ENCODE data around the gene MPPED2. TPM values are rescaled to one million over a fixed set of nuclear protein-coding genes. Genes with fewer than 3 reads are reported as not detected.

MPPED2 gene, protein sequence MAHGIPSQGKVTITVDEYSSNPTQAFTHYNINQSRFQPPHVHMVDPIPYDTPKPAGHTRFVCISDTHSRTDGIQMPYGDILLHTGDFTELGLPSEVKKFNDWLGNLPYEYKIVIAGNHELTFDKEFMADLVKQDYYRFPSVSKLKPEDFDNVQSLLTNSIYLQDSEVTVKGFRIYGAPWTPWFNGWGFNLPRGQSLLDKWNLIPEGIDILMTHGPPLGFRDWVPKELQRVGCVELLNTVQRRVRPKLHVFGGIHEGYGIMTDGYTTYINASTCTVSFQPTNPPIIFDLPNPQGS
- total RNA-seq (2021): 2.6 and 4.7 TPM in 2 replicates
- long read RNA-seq, partial matches to known transcripts: 1 of 4 reads
- long read RNA-seq, other reads (novel, unspliced or antisense): 3 of 4 reads

DNA sequence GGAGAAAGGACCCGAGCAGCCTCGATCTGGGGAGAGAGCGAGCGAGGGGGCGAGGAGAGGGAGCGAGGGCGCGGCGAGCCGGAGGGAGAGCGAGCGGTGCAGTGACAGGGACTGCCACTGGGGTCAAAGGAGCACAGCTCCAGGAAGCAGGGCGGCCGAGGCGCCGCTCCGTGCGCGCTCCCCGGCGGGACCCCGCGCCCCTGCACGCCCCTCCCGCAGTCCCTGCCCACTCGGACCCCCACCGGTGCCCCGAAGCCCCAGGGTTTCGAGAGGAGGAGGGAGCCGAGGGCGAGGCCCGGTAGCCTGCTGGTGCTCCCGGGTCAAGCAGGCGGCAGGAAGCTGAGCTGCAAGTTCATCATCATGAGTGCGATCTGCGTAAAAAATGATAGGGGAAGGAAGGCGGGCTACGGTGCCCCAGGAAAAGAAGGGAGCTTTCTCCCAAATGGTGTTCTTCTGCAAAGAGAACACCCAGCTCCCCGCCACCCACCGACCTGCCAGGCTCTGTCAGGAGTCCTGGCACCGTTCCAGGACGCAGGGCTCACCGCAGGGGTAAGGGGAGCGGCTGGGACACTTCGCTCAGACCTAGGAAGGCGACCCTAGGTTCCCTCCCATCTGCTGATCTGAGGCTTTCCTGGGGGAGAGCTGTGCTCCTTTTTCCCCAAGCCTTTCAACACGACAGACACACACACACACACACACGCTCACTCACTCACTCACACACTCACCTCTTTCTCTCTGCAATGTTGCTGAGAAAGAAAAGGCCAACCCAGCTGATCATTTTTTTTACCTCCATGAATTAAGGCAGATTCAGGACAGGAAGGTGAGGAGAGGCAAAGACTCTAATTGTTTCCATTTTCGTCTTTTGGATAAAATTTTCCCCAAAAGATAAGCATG is at the start of gene MPPED2:
TSS of gene MPPED2 (minus strand) at position 103 of the 894 bp plus-strand sequence. CDS start 5,980 bp downstream, outside the sequence.
- H3K4me1 Mint-ChIP-seq: peaks cover 23 to 33% of the 10 kb centered on the region in 2 experiments
- Histone ChIP-seq H2BK15ac (ENCODE audit: low read depth, low read length) (no peak within 1 kb of the TSS), H3K9me3 (ENCODE audit: control insufficient read depth, low read depth, low read length) (no peaks in the 10 kb centered on the region), H3K14ac (ENCODE audit: insufficient read depth, low read length) (no peak within 1 kb of the TSS; the same call in 1 of the 2 replicates), H2AK5ac (ENCODE audit: insufficient read length, low read length) (no peak within 1 kb of the TSS), H3K9ac (ENCODE audit: extremely low read depth, insufficient read length, low read length) (no peak within 1 kb of the TSS), H2BK5ac (ENCODE audit: insufficient read length, low read length) (no peak within 1 kb of the TSS), H2BK12ac (ENCODE audit: insufficient read length, low read depth, low read length) (peak within 1 kb of the TSS; percentile 78), H3K56ac (ENCODE audit: insufficient read length, low read depth, low read length) (no peak within 1 kb of the TSS), H3T11ph (ENCODE audit: low read length) (no peak within 1 kb of the TSS), H3K4ac (ENCODE audit: low read depth, low read length) (no peak within 1 kb of the TSS), H2BK20ac (ENCODE audit: low read depth, low read length, poor library complexity, severe bottlenecking) (no peak within 1 kb of the TSS), H3K27ac (ENCODE audit: insufficient read length, low read depth, low read length) (no peak within 1 kb of the TSS), H4K20me1 (ENCODE audit: control insufficient read depth, insufficient read depth, insufficient read length) (no peaks in the 10 kb centered on the region), H4K91ac (ENCODE audit: insufficient read length, low read depth, low read length) (no peak within 1 kb of the TSS), H3K79me2 (ENCODE audit: insufficient read depth, low read length) (0 out of 2 replicates have a peak, but pooled peaks cover 2% of the 10 kb centered on the region), H3K4me1 (ENCODE audit: insufficient read depth, low read length) (peaks cover 4% of the 10 kb centered on the region; the same call in 1 of the 2 replicates), H3K4me2 (ENCODE audit: insufficient read depth, insufficient read length, low read length) (peak within 1 kb of the TSS; percentile 85), H2AFZ (ENCODE audit: low read length) (no peak within 1 kb of the TSS), H3K23ac (ENCODE audit: insufficient read length, low read depth, low read length) (no peak within 1 kb of the TSS), H3K23me2 (ENCODE audit: insufficient read length, low read depth, low read length, poor library complexity, severe bottlenecking) (peaks cover 21% of the 10 kb centered on the region), H2BK120ac (ENCODE audit: low read depth, low read length, poor library complexity, severe bottlenecking) (no peak within 1 kb of the TSS), H3K18ac (ENCODE audit: insufficient read length, low read depth, low read length) (no peak within 1 kb of the TSS), H4K8ac (replicated peaks; ENCODE audit: insufficient read length, low read depth, low read length) (no peak within 1 kb of the TSS), H3K79me1 (ENCODE audit: insufficient read depth, low read depth, low read length, poor library complexity, severe bottlenecking) (no peaks in the 10 kb centered on the region), H4K5ac (ENCODE audit: insufficient read length, low read depth, low read length) (no peak within 1 kb of the TSS), H3K27me3 (ENCODE audit: insufficient read depth, low read length) (peaks cover 7% of the 10 kb centered on the region; the same call in 1 of the 2 replicates)
- peak; percentile 79 for DNase-seq
- peaks cover 59% of the 10 kb centered on the region for H3K27me3 Mint-ChIP-seq (ENCODE audit: low read depth)
- TF ChIP-seq, protein P1, sequence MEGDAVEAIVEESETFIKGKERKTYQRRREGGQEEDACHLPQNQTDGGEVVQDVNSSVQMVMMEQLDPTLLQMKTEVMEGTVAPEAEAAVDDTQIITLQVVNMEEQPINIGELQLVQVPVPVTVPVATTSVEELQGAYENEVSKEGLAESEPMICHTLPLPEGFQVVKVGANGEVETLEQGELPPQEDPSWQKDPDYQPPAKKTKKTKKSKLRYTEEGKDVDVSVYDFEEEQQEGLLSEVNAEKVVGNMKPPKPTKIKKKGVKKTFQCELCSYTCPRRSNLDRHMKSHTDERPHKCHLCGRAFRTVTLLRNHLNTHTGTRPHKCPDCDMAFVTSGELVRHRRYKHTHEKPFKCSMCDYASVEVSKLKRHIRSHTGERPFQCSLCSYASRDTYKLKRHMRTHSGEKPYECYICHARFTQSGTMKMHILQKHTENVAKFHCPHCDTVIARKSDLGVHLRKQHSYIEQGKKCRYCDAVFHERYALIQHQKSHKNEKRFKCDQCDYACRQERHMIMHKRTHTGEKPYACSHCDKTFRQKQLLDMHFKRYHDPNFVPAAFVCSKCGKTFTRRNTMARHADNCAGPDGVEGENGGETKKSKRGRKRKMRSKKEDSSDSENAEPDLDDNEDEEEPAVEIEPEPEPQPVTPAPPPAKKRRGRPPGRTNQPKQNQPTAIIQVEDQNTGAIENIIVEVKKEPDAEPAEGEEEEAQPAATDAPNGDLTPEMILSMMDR (conservative IDR thresholded peaks at IDR 0.05): peak; percentile 68
- H3K9me3 Mint-ChIP-seq: no peaks in the 10 kb centered on the region; a peak in 1 of 5 replicates
- H3K27ac Mint-ChIP-seq: 0 out of 7 replicates have a peak within 1 kb of the TSS, but pooled peaks of 1 of the 3 experiments have one; percentile 22
- H3K4me3 Mint-ChIP-seq: peak within 1 kb of the TSS; percentile 55 to 92
- no peaks in the 10 kb centered on the region; a peak in 1 of 7 replicates for H3K36me3 Mint-ChIP-seq (ENCODE audit: insufficient read depth in 1 of 3, low read depth in 3 of 3)
- WGBS (ENCODE audit: extremely low coverage, insufficient read length, low lambda C conversion rate): no CpG with 5 or more reads among the region's 49 CpGs

Data from H9 (cell line).